ENCODE results near the gene MACIR.
A peak's percentile ranks its signal among the peaks of the same experiment; 100 is the strongest.
"Not testable (repeated sequence)": the region's sequence is repeated elsewhere in the genome, so short reads cannot be mapped to it uniquely, and the experiment has no call there.

MACIR gene

DNA sequence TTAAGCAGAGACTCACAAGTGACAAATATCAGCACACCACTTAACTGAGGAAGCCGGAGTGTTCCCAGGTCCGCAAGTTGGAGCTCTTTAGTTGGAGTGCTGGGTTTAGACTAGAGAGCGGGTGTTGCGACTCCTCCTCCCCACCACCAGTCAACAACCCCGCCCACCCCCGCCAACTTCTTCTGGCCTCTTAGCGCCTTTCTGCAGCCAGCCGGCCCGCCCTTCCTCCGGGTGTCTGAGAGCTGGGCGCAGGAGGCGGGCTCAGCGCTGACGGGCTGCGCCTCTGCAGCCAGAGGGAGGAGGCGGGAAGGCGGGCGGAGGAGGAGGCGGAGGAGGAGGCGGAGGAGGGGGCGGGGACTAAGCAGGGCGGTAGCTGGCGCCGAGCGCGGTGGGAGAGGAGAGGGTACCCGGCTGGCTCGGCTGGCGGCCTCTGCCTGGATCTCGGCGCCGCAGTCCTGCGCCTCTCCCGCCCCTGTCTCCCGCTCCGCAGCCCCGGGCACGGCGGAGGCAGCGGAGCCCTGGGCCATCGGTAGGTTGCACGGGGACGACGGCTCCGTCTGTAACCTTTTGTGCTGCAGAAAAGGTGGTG lies at the start of gene MACIR:
Gene MACIR, plus strand, starts transcription at position 396 of the 589 bp plus-strand sequence. CDS start 17,157 bp downstream, outside the sequence.
- DNase-seq, result peak; percentile 94

GRCh38 chr5:103209065-103209464 lies 49.5 kb upstream of the MACIR start:
- DNase-seq, result no peak

DNA sequence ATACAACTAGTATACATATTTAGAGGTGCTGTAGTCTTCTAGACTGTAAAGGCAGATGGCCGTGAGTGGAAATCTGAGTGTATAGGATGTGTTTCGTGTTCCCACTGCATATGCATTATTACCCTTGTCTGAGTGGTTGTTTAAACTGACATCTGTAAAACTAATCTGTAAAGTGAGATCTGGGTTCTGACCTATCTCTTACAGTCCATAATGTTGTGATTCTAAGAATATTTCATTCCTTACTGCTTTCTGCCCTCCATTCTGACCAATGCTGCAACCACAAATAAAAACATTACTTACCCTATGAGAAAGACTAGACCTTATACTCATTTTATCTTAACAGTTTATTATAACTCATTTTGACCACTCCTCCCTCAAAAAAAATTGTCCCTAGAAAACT lies 47.6 kb upstream of the MACIR start:
- no peak for DNase-seq

DNA sequence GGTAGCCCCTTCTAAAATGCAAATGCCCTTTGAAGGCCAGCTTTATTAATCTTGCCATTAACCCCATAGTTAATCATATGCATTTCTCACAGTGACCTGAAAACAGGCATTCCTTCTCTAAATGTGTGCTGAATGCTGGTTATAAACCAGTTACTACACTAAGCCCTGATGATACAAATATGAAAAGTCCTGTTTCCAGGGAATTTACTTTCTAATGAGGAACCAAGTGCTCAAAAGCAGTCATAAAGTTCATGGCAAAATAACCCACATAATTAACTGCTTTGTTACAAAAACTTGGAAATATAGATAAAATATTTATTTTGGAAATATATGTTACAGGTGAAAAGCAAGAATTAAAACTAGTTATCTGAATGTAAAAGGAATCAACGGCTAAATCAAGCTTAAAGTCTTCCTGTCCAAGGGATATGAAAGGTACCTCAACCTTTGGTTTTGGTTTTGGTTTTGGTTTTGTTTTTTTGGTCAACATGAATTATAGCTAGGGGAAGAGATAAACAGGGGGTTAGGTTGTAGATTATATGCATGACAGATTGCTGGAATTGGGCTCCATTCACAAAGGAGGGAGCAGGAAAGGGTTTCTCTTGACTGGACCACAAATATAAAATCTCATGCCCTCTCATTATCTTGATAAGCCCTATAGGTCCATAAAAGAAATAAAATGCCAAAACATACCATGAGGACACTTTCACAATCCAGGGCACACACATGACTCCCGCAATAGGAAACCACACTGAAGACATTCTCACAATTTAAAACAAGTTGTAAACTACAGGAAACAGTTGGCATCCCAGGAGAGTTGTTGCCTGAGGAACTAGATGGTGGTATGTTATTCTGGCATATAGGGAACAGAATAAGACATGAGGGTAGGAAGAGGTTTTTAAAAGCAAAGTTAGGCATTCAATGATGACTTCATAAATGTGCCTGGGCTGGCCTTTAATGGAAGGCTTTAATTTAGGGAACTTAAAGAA lies 46.7 kb upstream of the MACIR start:
- peak; percentile 24 for DNase-seq

- no peak for DNase-seq
Observed at GRCh38 chr5:103216137-103216536, 42.4 kb upstream of the MACIR start.

GRCh38 chr5:103216697-103217096 lies 41.9 kb upstream of the MACIR start:
- no peak for DNase-seq

DNA sequence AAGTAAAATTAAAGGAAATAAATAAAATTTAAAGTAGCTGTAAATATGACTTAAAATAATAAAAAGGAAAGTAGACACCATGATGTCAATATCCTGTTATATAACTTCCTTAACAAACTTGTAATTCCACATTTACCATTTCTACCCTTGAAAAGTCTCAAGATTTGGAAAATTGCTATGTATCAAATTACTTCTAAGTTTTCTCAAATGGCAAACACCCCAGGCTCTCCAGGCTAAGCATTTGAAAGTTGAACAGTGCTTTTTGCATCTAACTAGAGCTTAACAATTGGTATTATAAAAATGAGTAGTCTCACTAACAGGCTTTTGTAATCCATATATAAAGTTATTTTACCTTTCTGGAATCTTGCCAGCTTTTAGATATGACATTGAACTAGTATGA lies 41.5 kb upstream of the MACIR start:
- DNase-seq, result no peak

GRCh38 chr5:103218164-103218563 lies 40.4 kb upstream of the MACIR start:
- no peak for DNase-seq

GRCh38 chr5:103219074-103219473 lies 39.5 kb upstream of the MACIR start:
- not testable (repeated sequence) for DNase-seq

GRCh38 chr5:103223031-103223955 lies 35.3 kb upstream of the MACIR start:
- DNase-seq, result no peak

DNA sequence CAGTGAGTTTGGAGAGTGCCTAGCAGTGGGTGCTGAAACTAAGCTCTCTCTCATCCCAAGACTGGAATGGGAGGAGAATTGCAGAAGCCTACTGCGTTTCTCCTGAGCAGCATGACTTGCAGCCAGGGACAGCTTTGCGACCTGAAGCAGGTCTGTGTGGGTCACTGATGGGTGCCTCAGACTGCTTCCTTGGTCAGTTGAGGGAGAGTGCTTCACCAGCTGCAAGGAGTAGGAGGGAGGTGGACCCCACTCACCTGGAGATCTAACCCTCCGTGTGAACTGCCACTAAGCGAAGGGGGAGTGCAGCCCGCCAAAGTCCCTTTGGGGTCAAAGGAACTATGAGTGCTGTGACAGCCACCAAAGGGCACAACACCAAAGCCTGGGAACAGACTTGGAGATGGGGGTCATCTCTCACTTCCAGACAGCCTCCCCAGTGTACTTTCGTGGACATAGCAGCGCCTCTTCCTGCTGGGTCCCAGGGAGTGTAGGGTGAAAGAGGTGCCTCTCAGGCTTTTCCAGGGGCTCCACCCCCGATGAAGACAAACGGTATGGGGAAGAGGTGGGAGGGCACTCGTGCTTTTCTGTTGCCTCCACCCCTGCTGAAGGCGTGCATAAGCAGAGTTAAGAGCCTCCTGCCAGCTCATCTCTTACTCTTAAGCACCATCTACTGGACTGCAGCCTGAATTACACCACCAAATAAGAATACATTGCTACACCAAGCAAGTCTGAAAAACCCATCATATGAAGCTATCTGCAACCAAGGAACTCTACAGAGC lies 34.3 kb upstream of the MACIR start:
- DNase-seq, result peak; percentile 60

GRCh38 chr5:103224894-103225246 lies 33.7 kb upstream of the MACIR start:
- no peak for DNase-seq

DNA sequence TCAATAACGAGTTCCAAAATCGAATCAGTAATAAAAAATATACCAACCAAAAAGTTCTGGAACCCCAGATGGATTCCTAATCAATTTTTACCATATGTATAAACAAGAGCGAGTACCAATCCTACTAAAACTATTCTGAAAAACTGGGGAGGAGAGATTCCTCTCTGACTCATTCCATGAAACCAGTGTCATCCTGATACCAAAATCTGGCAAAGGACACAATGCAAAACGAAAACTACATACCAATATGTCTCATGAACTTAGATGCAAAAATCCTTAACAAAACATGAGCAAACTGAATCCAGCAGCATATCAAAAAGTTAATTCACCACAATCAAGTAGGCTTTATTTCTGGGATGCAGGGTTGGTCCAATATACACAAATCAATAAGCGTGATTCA lies 30.5 kb upstream of the MACIR start:
- no peak for DNase-seq

GRCh38 chr5:103228588-103228987 lies 30.0 kb upstream of the MACIR start:
- no peak for DNase-seq

GRCh38 chr5:103232393-103232999 lies 26.1 kb upstream of the MACIR start:
- DNase-seq, result peak; percentile 44

DNA sequence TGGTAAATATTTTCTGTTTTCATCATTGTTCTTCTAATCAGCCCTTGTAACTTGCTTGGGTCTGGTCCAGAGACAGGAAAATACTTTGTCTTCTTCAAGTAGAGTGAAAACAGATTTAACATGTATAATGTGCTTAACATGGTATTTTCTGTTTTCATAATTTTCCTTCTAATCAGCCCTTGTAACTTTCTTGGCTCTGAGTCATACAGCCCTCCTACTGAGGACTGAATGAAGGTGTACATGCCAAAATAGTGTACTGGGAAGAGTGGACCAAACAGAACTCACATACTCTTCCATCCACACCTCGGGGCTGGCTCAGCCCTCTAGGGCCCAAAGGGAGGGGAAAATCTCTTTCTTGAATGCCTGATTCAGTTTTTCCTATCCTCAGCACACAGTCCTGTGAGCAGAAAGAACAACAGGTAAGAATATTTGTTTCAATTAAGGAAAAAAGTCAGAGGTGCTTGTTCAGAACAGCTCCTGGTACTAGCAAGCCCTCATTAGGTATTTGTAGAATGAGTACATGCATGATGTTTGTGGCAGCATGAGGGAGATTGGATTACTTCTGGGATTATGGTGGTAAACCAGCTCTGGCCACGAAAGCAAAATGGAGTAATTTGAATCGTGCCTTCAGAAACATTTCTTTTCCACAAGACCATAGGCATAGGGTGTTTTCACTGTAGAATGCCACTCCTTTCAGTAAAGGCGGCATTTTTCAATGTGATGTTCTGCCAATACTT lies 24.2 kb upstream of the MACIR start:
- no peak for DNase-seq

DNA sequence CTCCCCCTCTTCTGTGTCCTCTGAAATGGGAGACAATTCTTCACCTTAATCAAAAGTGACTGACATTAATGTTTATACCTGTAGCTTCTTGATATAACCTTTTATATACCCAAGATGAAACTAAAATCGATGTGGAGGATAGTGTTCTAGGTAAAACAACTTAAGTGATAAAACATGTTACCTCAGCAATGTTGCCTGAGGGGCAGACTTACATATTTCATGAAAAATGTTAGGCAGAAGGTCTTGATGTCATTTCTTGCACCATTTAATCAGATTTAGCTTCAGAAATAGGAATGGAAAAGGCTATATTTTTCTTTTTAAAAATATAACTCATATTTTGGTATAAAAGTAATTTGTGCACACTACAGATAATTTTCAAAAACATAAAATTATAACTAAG lies 22.7 kb upstream of the MACIR start:
- no peak for DNase-seq

DNA sequence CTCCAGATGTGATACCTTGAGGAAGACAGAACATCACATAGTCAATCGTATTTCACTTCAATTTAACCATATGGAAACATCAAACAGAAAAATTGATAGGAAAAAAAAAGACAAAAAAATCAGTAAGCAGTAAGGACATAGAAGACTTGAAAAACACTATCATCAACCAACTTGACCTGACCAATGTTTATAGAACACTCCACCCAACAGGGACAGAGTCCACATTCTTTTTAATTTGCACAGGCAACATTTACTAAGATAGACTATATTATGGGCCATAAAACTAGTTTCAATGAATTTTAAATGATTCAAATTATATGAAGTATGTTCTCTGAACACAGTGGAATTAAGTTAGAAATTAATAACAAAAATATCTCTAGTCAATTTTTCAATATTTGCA lies 20.8 kb upstream of the MACIR start:
- no peak for DNase-seq

- no peak for DNase-seq
Observed at GRCh38 chr5:103243665-103244064, 14.9 kb upstream of the MACIR start.

DNA sequence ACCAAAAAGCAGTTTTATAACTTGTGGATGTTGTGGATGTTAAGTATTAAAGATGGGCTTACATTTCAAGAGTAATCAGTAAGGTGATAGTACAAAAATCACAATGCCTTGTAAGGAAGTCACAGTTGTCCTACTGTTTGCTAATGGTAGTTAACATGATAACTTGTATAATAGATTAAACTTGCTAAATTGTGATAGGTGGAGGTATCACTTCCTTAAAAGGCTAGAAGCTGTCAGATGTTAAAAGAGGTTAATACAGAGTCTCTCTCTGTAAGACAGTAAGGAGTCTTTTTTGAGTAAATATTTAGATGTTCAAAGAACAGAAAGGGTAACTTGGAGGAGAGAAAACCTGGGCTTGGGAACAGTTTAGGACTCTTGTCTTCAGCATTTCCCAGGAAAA lies 14.2 kb upstream of the MACIR start:
- no peak for DNase-seq

- DNase-seq, result no peak
Observed at GRCh38 chr5:103245761-103246160, 12.8 kb upstream of the MACIR start.

Data from CD4-positive, alpha-beta T cell treated with Interleukin-10 for 1 hour (primary cell).